GM21717 (cell line): Measurements from ENCODE around the gene IST1.
"Not testable (repeated sequence)": the region's sequence is repeated elsewhere in the genome, so short reads cannot be mapped to it uniquely, and the experiment has no call there.

Experiments used
- ATAC-seq: cut with Tn5 transposase; IDR thresholded peaks from one replicate; pipeline ENCODE4 v1.9.1; 2021; ENCODE audit warnings: mild to moderate bottlenecking, moderate library complexity; ENCODE audit not compliant: unreplicated experiment

The IST1 gene

DNA sequence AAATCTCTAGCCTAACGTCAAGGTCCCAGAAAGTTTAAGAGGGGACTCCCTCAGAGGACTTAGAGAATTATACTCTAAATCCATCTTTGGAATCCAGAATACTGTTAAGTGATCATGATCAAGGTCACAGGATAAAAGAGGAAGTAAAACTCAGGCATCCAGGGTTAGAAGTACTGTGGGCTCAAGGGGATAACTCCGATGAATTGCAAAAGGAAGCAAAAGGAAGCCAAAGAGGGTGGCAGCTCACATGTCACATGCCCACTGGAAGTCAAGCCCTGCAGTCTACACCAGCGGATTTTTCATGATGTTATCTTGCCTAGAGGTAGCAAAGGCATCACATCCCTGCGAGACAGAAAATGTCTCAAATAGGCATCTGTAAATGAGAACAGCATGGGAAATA is 15.2 kb upstream of the IST1 start:
- ATAC-seq, result no peak

DNA sequence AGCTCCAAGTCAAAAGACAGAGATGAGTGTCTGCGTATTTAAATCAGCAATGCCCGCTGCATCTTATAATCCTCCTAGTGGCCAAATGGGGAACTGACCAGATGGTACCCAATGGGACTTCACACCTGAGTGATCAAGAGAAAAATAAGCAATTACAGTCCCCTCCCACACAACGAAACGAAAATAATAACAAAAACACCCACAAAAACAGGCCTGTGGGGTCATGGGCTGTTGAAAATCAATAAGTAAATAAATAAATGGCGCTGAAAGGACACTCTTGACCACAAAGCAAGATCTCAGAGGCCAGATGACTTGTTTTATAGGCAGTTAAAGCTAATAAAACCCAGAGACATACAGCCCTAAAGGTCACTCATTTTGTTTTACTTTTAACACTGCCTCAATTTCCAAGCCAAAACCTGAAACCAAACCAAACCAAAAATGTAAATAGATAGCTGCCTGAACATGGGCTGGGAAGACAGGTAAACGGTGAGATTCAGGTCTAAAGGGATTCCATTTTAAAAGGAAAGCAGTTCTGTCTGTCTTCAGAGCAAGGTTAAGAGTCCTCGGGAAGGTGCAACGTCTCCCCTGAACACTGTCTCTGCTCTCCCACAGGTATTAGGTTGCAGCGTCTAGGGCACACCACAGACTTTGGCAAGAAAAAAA is 12.7 kb upstream of the IST1 start:
- ATAC-seq, result peak; percentile 48

DNA sequence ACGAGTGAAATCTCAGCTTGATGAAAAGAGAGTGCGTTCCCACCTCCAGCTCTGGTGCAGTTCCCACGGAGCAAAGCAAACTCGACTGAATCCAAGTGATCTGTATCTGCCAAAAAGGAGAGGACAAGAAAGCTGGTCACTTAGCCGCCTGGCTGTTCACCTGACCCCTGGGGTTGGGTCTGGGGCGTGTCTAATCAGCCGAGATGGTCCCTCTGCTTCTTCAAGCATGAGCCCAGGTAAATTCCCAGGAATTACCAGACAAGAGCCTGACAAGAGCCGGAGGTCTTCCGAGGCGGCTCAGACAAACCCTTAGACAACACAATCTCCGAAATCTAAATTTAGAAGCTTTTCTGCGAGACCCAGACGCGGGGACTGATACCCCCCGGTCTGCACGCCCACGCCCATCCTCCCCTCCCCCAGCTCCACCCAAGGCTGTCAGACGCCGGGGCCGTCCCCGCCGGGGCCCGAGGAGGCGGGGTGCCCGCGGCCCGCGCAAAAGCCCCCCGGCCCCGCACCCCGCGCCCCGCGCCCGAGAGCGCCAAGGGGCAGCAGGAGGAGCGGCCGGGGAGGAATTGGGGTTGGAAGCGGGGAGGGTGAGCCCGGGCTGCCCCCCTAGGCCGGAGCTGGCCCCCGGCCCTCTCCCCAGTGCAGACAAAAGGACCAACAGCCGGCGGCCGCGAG is 12.0 kb upstream of the IST1 start:
- peak; percentile 33 for ATAC-seq

DNA sequence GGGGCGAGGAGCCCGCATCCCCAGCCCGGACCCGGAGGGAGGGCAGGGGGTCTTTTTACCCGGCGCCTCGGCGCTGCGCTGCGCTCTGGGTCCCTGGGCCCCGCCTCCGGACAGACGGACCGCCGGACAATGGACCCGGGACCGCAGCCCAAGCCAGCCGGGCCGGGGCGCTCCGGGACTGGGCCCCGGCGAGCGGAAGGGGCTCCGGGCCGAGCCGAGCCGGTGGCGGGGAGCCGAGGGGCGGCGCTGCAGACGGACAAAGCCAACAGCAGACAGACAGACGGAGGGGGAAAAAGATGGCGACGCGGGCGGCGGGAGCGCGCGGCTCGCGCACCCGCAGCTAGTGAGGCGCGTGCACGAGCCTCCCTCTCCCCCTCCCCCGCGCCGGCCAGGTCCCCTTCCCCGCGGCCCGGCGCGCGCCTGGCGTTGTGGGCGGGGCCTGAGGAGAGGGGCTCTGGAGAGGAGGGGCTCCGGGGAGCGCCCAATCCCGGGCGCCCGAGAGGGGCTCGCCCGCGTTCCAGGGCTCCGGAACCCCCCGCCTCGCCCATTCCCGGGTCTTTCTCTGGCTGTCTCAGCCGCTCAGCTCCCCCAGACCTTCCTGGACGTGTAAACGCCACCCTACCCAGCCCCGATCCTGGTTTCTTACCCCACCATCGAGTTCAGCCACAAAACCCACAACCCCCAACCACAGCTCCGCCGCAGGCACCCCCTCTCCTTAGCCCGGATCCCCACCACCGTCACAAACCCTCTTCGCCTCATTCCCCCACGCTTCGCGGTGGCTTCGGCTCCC is 11.3 kb upstream of the IST1 start, which contains the start of gene ZNF821:
TSS of gene ZNF821 (minus strand) at position 334 of the 790 bp plus-strand sequence. CDS start 4,236 bp downstream, outside the sequence.
- peak; percentile 42 for ATAC-seq

DNA sequence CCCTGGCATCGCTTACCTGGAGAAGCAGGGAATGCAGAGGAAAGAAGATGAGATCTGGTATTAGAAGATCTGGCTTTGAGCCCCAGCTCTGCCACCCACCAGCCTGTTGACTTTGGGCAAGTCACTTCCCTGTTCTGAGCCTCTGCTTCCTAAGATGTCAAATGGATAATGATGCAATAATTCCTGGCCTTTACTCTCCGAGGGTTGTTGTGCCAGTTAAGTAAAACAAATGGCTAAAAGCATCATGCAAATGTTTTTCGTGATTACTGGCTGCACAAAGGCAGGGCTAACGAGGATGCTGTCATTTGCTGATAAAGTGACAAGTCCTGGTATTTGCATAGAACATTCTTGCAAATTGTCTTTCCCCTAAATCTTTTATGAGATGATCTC is 10.1 kb upstream of the IST1 start:
- ATAC-seq, result no peak

DNA sequence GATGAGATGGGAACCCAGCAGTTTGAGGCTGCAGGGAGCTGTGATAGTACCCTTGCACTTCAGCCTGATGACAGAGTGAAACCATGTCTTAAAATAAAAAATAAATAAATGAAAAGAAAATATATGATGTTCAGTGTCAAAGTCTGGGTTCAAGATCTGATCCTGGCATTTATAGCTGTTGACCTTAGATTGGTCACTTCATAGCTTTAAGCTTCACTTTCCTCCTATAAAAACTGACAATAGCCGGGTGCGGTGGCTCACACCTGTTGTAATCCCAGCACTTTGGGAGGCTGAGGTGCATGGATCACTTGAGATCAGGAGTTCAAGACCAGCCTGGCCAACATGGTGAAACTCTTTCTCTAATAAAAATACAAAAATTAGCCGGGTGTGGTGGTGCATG is 6.2 kb upstream of the IST1 start:
- ATAC-seq, result no peak

DNA sequence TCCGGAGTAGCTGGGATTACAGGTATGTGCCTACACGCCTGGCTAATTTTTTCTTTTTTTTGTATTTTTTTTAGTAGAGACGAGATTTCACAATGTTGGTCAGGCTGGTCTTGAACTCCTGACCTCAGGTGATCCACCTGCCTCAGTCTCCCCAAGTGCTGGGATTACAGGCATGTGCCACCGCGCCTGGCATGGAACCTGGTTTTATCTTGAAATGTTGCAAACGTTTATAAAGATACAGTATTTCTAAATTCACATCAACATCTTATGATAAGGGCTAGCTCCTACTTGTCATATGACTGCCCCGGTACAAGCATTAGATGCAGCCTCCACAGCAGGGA is 1.5 kb upstream of the IST1 start:
- ATAC-seq, result no peak

DNA sequence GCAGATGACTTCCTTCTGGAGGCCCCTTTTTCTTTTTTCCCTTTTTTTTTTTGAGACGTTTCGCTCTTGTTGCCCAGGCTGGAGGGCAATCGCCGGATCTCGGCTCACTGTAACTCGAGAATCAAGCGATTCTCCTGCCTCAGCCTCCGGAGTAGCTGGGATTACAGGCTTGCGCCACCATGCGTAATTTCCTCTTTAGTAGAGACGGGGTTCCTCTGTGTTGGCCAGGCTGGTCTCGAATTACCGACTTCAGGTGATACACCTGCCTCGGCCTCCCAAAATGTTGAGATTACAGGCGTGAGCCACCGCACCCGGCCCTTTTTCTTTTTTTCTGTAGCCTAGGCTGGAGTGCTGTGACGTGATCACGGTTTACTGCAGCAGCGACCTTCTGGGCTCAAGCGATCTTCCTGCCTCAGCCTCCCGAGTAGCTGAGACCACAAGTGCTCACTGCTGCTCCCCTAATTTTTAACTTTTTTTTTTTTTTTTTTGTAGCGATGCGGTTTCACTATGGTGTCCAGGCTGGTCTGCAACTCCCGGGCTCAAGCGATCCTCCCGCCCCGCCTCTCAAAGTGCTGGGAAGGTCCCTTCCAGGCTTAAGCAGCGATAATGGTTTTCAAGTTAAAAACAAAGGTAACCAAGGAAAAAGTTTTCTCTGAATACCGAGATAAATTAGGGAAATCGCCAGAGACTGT is 956 bp upstream of the IST1 start:
- ATAC-seq, result no peak

DNA sequence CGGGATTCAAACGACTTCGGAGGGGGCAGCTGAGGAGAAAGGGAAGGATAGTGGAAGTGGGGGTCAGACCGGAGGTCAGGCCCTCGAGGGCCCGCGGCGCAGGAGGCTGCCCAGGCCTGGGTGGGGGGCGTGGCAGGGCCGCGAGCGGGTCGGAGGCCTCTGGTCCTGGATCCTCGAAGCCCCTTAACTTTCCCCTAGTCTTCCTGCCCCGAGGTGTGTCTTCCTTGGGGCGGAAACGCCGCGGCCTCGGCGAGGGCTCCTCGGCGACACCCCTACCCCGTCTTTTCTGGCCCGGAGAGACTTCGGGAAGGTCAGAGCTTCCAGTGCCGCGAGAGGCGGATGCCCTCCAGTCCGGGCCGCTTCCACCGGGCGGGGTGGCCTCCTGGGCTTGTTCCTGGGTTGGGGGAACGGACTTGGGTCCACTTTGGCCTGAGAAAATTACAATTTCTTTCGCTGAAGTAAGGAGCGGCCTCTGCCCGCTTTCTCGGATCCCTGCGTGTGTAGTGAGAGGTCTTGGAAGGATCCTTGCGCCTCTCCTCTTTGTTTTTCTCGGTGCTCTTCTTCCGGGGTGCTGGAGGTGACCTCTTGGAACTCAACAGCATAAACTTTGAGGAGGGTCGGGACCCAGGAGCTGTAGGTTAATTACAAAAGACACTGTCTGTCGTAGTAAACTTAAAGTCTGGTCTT is 491 bp downstream of the IST1 start:
- ATAC-seq, result peak; percentile 37

DNA sequence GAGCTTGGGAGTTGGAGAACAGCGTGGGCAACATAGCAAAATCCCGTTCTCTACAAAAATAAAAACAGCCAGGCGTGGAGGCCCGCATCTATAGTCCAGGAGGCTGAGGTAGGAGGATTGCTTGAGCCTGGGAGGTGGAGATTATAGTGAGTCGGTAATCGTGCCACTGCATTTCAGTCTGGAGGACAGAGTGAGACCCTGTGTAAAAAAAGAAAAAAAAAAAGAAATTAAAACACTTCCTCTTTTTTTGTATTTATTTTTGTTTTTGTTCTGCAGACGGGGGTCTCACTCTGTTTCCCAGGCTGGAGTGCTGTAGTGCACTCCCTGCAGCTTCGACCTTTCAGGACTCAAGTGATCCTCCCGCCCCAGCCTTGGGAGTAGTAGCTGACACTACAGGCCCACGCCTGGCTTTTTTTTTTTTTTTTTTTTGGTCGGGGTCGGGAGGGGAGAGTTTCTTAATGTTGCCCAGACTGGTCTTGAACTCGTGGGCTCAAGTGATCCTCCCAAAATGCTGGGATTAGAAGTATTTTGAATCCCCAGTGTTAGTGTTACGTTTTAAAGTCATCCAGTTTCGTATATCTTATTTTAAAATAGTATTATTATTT is 1.5 kb downstream of the IST1 start:
- no peak for ATAC-seq

DNA sequence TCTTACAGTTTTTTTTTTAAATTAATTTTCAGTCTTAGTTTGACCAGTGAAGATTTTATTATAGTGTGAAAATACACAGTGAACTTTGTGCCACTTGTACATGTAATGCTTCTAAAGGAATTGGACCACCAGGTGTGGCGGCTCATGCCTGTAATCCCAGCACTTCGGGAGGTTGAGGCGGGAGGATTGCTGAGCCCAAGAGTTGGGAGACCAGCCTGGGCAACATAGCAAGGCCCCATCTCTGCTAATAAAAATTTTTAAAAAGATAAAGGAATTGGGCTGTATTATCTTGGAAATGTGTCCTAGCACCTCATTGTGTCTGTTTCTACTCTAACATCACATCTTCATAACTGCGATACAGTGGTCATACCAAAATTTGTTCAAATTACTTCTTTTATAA is 3.8 kb downstream of the IST1 start:
- ATAC-seq, result no peak

DNA sequence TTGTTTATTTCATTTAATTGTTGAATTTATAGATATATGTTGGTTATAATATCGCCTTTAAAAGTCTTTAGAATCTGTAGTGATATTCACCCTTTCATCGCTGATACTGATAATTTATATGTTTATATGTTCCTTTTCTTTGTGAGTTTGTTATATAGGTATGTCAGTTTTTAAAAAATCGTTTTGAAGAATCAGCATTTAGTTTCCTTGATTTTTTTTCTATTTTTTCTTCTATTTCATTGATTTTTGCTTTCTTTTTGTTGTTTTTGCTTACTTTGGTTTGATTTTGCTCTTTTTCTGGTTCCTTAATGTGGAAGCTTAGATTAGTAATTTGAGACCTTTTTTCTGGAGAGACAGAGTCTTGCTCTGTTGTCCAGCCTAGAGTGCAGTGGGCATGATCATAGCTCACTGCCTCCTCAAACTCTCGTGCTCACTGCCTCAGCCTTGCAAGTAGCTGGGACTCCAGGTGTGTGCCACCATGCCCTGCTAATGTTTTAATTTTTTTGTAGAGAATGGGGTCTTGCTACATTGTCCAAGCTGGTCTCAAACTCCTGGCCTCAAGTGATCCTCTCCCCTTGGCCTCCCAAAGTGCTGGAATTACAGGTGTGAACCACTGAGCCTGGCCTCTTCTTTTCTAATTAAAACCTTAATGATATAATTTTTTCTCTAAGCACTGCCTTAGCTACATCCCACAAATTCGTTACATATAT is 7.5 kb downstream of the IST1 start:
- ATAC-seq, result no peak

DNA sequence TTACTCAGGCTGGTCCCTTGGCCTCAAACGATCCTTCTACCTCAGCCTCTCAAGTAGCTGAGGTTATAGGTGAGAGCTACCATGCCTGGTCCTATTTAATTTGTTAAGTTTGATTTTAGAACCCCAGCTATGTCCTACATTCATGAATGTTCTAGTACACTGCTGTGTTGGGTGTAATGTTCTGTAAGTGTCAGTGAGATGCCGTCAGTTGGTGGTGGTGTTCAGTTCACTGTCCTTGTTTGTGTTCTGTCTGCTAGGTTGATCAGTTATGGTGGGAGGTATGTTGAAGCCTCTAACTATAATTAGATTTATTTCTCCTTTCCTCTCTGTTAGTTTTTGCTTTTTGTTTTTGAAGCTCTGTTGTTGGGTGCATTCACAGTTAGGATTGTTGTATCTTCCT is 8.3 kb downstream of the IST1 start:
- no peak for ATAC-seq

DNA sequence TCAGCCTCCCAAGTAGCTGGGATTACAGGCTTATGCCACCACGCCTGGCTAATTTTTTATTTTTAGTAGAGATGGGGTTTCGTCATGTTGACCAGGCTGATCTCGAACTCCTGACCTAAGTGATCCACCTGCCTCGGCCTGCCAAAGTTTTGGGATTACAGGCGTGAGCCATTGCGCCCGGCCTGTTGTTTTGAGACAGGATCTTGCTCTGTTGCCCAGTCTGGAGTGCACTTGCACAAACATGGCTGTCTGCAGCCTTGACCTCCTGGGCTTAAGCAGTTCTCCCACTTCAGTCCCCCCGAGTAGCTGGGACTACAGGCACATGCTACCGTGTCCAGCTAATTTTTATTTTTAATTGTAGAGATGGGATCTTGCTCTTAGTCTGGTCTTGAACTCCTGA is 8.9 kb downstream of the IST1 start:
- no peak for ATAC-seq

DNA sequence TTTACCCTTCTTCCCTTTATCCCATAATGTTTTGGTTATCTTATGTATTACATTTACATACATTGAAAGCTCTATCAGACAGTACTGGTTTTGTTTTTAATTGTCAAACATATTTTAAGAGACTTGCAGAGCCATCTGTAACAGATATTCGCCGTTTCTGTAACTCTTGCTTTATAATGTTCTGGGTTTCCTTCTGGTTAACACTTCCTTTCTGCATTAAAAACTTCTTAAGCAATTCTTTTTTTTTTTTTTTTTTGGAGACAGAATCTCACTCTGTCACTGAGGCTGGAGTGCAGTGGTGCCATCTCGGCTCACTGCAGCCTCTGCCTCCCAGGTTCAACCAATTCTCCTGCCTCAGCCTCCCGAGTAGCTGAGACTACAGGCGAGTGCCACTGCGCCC is 10.4 kb downstream of the IST1 start:
- ATAC-seq, result not testable (repeated sequence)

DNA sequence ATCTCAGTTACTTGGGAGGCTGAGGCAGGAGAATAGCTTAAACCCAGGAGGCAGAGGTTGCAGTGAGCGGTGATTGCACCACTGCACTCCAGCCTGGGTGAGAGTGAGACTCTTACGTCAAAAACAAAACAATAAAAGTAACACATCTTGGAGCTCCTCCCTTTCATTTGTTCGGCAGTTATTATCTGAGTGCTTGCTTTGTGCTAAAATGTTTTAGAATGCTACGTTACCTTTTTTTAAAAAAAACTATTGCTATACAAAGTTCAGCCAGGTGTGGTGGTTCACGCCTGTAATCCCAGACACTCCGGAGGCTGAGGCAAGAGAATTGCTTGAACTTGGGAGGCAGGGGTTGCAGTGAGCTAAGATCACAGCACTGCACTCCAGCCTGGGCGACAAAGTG is 15.8 kb downstream of the IST1 start:
- ATAC-seq, result no peak

DNA sequence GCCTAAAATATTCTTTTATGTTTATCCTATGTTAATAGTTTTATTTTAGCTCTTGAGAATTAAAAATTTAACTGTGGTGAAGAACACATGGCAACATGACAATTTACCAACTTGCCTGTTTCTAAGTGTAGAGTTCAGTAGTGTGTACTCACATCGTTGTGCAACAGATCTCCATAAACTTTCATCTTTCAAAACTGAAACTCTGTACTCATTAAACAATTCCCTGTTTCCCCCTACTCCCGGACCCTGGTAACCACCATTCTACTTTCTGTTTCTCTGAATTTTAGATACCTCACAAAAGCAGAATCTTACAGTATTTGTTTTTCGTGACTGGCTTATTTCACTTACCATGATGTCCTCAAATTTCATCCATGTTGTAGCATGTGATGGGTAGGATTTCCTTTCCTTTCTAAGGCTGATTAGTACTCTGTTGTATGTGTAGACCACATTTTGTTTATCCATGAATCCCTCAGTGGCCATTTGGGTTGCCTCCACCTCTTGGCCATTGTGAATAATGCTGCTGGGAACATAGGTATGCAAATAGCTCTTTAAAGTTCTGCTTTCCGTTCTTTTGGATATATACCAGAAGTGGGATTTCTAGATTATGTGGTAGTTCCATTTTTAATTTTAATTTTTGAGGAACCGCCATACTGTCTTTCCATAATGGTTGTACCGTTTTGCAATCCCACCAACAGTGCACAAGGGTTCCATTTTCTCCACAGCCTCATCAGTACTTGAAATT is 17.4 kb downstream of the IST1 start:
- ATAC-seq, result no peak

DNA sequence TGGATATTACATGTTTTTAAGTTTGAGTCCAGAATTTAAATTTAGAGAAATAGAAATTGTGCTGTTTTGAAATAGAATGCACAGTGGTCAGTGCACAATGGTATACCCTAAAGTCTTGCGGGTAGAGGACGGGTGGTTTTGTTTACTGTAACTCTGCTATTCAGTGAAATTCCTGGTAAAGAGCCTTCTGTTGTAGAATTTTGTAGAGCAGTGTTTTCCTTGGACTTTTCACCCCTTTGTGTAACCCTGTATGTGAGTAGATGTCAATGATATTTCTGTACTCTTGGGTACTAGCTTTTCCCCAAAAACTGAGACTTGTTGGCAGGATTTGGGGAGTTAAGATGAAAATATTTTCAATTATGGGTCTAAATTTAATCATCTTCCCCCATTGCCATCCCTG is 19.5 kb downstream of the IST1 start:
- ATAC-seq, result no peak

DNA sequence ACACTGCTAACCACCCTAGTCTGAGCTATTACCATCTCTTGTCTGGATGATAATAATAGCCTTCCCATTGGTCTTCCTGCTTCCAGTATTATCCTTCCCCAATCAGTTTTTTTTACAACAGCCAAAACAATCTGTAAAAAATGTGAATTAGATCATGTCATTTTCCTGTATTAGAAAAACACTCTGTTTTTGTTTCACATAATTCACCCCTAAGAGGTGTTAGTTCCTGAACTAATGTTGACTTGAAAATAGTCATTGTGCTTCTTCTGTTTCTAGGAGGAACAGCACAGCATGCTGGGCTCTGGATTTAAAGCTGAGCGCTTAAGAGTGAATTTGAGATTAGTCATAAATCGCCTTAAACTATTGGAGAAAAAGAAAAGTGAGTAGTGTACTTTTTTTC is 20.0 kb downstream of the IST1 start:
- no peak for ATAC-seq
